CD14-positive monocyte (primary cell): ENCODE results near the gene DACT2. TPM values are rescaled to one million over a fixed set of nuclear protein-coding genes. Genes with fewer than 3 reads are reported as not detected.

Source experiments
- DNase-seq, 3 donors: peaks; one replicate each; pipeline ENCODE4 v3.0.0-alpha.2; 2011 to 2022
- H2AFZ ChIP-seq: 2 replicates; pipeline ENCODE4 v1.6.0; 2012; ENCODE audit warnings: mild to moderate bottlenecking, low read depth, low read length, inconsistent platforms; ENCODE audit not compliant: insufficient read depth, poor library complexity, severe bottlenecking
- H3K27ac ChIP-seq, 2 donors: 1 replicate in 1 of 2; 2 replicates in 1 of 2; pipeline ENCODE4 v1.5.1; 2012 to 2013; ENCODE audit warnings: low read length in 2 of 2, control low read depth in 1 of 2, inconsistent platforms in 1 of 2, low read depth in 1 of 2, mild to moderate bottlenecking in 1 of 2
- H3K27me3 ChIP-seq, 2 donors: one replicate each; pipeline versions ENCODE4 v1.6.0 to v1.6.1; 2011 to 2013; ENCODE audit warnings: low read length in 2 of 2; ENCODE audit not compliant: control insufficient read depth in 2 of 2, insufficient read depth in 2 of 2
- H3K36me3 ChIP-seq, 2 donors: replicated peaks in 1 of 2; 1 replicate in 1 of 2; 2 replicates in 1 of 2; pipeline versions ENCODE4 v1.5.1 to v1.6.1; 2012 to 2013; ENCODE audit warnings: low read length in 2 of 2, control low read depth in 1 of 2, inconsistent platforms in 1 of 2, mild to moderate bottlenecking in 1 of 2; ENCODE audit not compliant: insufficient read depth in 2 of 2, control insufficient read depth in 1 of 2
- H3K4me1 ChIP-seq, 2 donors: 1 replicate in 1 of 2; 2 replicates in 1 of 2; pipeline versions ENCODE4 v1.5.1 to v1.6.1; 2012 to 2013; ENCODE audit warnings: low read length in 2 of 2, control low read depth in 1 of 2, inconsistent platforms in 1 of 2, mild to moderate bottlenecking in 1 of 2, moderate library complexity in 1 of 2; ENCODE audit not compliant: insufficient read depth in 2 of 2, control insufficient read depth in 1 of 2
- H3K4me2 ChIP-seq: replicated peaks from 2 replicates; pipeline ENCODE3; 2012; ENCODE audit warnings: low read length, moderate library complexity, mild to moderate bottlenecking; ENCODE audit not compliant: poor library complexity, severe bottlenecking; ENCODE audit errors: extremely low read depth
- H3K4me3 ChIP-seq, 3 experiments: fragments of 200-600 bp in 1 of 3; sonication (generic) in 1 of 3; replicated peaks in 1 of 3; 1 replicate in 2 of 3; 2 replicates in 1 of 3; pipeline ENCODE4 v1.5.1; 2011 to 2013; ENCODE audit warnings: low read length in 3 of 3, mild to moderate bottlenecking in 3 of 3, control low read depth in 2 of 3, low read depth in 2 of 3, inconsistent platforms in 1 of 3, moderate library complexity in 1 of 3
- H3K79me2 ChIP-seq: 2 replicates; pipeline ENCODE4 v1.6.0; 2012; ENCODE audit warnings: mild to moderate bottlenecking, control low read depth, inconsistent platforms, low read length, moderate library complexity; ENCODE audit not compliant: insufficient read depth
- H3K9ac ChIP-seq: 2 replicates; pipeline ENCODE4 v1.6.0; 2017; ENCODE audit warnings: low read length, mild to moderate bottlenecking; ENCODE audit not compliant: insufficient read depth, poor library complexity, severe bottlenecking
- H3K9me3 ChIP-seq, 2 donors: replicated peaks in 1 of 2; 1 replicate in 1 of 2; 2 replicates in 1 of 2; pipeline versions ENCODE4 v1.5.1 to v1.6.1; 2012 to 2013; ENCODE audit warnings: low read length in 2 of 2, control low read depth in 1 of 2; ENCODE audit not compliant: control insufficient read depth in 1 of 2, insufficient read depth in 1 of 2
- H4K20me1 ChIP-seq: 2 replicates; pipeline ENCODE4 v1.6.0; 2012; ENCODE audit warnings: mild to moderate bottlenecking, low read length, control low read depth, moderate library complexity; ENCODE audit not compliant: insufficient read depth
- H3K27ac Mint-ChIP-seq, 7 donors: one replicate each; pipeline ENCODE4 v1.8.0; 2020; ENCODE audit warnings: mild to moderate bottlenecking in 7 of 7, mixed read lengths in 7 of 7, moderate library complexity in 6 of 7, inconsistent platforms in 2 of 7
- H3K27me3 Mint-ChIP-seq, 3 donors: one replicate each; pipeline ENCODE4 v1.8.0; 2021 to 2022; ENCODE audit warnings: low read depth in 3 of 3, mild to moderate bottlenecking in 3 of 3, mixed read lengths in 3 of 3, moderate library complexity in 3 of 3, inconsistent platforms in 1 of 3
- H3K36me3 Mint-ChIP-seq, 2 donors: one replicate each; pipeline ENCODE4 v1.8.0; 2020; ENCODE audit warnings: mixed read lengths in 2 of 2, inconsistent platforms in 1 of 2, mild to moderate bottlenecking in 1 of 2
- H3K4me1 Mint-ChIP-seq: one replicate; pipeline ENCODE4 v1.8.0; 2020; ENCODE audit warnings: mild to moderate bottlenecking, mixed read lengths
- H3K4me3 Mint-ChIP-seq, 2 donors: one replicate each; pipeline ENCODE4 v1.8.0; 2020; ENCODE audit warnings: mild to moderate bottlenecking in 2 of 2, mixed read lengths in 2 of 2, moderate library complexity in 1 of 2
- H3K9me3 Mint-ChIP-seq, 7 donors: one replicate each; pipeline ENCODE4 v1.8.0; 2020 to 2022; ENCODE audit warnings: mixed read lengths in 7 of 7, mild to moderate bottlenecking in 6 of 7, moderate library complexity in 6 of 7, inconsistent platforms in 2 of 7
- CTCF ChIP-seq: fragments of 200-600 bp; IDR thresholded peaks from one replicate; pipeline ENCODE4 v1.8.0; 2022; ENCODE audit warnings: antibody characterized with exemption, mild to moderate bottlenecking
- WGBS: methylation state at CpG from one replicate; pipeline ENCODE4 v1.1.5; 2013; ENCODE audit warnings: missing lambda C conversion rate; ENCODE audit not compliant: insufficient coverage; 5-methylcytosine and 5-hydroxymethylcytosine counted together
- intact Hi-C, 2 donors: fragments of 100-400 bp; cut with micrococcal nuclease; formaldehyde crosslinking; loops; one replicate each; pipeline versions ENCODE4 v1.15.0 to v1.15.1; 2023
- polyA plus RNA-seq, 3 donors: library from polyadenylated mRNA; depleted of rRNA in 1 of 3; unstranded in 2 of 3; stranded (reverse) in 1 of 3; fragments of 300-500 nt in 2 of 3; fragments of >200 nt in 1 of 3; fragmentation: Illumina TruSeq in 2 of 3; gene quantifications; 1 replicate in 2 of 3; 2 replicates in 1 of 3; pipeline ENCODE4 v1.2.3, GENCODE V29; 2012 to 2021

The DACT2 gene
- polyA plus RNA-seq, 3 donors = not detected

DNA sequence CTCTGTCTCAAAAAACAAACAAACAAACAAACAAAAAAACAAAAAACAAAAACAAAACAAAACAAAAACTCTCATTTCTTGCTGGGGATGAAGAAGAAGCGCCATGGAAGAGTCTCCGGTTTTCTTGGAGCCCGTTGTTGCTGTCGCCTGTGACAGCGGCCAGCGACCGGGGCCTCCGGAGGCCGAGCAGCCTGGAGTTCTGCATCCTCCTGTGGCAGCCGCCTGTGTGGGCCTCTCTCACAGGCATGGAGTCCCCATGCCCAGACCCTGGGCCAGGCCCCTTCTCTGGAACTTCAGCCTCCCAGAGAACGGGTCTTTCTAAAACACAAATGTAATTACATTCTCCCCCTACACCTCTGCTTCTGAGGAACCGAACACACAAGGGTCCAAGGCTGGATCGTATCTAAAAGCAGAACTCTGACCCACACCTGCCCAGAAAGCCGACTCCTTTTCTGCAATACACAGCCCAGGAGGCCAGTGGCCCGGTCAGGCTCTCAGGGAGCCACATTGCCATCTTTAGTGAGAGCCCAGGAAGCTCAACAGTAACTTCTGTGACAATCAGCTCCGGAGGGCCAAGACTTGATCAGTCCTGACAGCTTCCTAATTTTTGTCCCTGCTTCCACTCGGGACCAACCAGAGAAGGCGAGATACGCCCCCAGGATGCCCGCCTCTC lies 18.5 kb downstream of the DACT2 start:
- Mint-ChIP-seq H3K4me3 (no peak overlapping the region), H3K27ac (no peak overlapping the region), H3K4me1 (no peaks in the 10 kb centered on the region), H3K36me3 (no peaks in the 10 kb centered on the region), H3K27me3 (peaks cover 7 to 17% (median 13%) of the 10 kb centered on the region in 3 donors), H3K9me3 (peaks cover 0 to 2% (median 0%) of the 10 kb centered on the region in 7 donors)
- no peaks in the 10 kb centered on the region for H3K4me1 ChIP-seq
- no peak overlapping the region for H3K4me3 ChIP-seq
- no peaks in the 10 kb centered on the region for H3K36me3 ChIP-seq
- no peak for TF ChIP-seq CTCF
- no peak for DNase-seq
- no peaks in the 10 kb centered on the region for H3K9me3 ChIP-seq
- no peak overlapping the region for H2AFZ ChIP-seq
- no peaks in the 10 kb centered on the region for H3K79me2 ChIP-seq
- H3K9ac ChIP-seq = no peak overlapping the region
- no peak overlapping the region for H3K4me2 ChIP-seq
- intact Hi-C loops = no loop called here
- 78% methylated on average over 19 of the region's 20 CpGs for WGBS
- H4K20me1 ChIP-seq = no peaks in the 10 kb centered on the region
- no peak overlapping the region for H3K27ac ChIP-seq
- H3K27me3 ChIP-seq = no peaks in the 10 kb centered on the region

DNA sequence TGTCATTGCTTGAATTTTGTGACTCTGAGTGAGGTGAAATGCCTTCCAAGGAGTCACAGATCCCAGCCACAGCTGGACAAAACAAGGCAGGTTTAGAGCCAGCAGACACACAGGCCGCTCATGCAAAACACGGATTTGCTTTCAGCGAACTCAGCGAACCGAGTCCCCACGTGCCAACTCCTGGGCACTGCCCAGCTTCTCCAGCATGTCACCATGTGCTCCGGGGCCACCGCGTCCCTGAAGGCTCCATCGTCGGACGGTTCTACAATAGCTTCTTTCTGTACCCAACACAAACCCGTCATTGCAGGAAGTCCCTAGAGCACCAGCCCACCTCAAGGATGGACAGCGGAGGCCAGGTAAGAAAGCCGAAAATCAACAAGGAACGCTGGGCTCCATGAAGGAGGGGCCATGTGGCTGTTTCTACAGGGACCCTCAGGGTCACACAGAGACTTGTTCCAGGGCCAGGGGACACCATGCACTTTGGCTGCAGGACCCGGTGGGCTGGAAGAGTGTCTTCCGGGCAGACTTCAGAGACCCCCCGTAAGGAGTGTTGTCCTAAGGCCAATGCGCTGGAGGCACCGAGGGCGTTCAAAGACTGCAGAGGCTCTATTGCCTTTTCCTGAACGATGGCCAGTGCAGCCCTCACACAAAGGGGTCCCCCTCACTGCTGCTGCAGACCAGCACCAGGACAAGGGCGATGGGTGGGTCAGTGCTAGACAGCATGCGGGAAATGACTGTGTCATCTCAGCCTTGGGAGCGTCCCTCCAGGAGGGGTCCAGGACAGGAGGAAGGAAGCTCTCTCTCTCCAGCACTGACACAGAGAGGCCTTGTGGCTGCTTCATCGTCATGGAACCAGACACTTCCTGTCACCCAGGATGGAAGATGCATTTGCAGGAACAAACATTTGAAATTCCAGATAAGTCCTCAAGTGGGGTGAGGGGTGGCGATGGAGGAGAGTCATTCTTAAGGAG lies 19.8 kb downstream of the DACT2 start:
- H3K36me3 ChIP-seq = no peaks in the 10 kb centered on the region
- H3K79me2 ChIP-seq = no peaks in the 10 kb centered on the region
- intact Hi-C loops = no loop called here
- DNase-seq = no peak
- H3K4me3 ChIP-seq = no peak overlapping the region
- H3K27ac Mint-ChIP-seq = no peak overlapping the region
- no peak overlapping the region for H3K9ac ChIP-seq
- H3K36me3 Mint-ChIP-seq = no peaks in the 10 kb centered on the region
- H3K4me1 ChIP-seq = no peaks in the 10 kb centered on the region
- no peaks in the 10 kb centered on the region for H3K27me3 ChIP-seq
- H3K27ac ChIP-seq = no peak overlapping the region
- WGBS = 85% methylated on average over 24 of the region's 28 CpGs
- peaks cover 8 to 18% (median 11%) of the 10 kb centered on the region in 3 donors for H3K27me3 Mint-ChIP-seq
- H2AFZ ChIP-seq = no peak overlapping the region
- no peak overlapping the region for H3K4me2 ChIP-seq
- no peak overlapping the region for H3K4me3 Mint-ChIP-seq
- H3K4me1 Mint-ChIP-seq = no peaks in the 10 kb centered on the region
- H3K9me3 ChIP-seq = no peaks in the 10 kb centered on the region
- no peak for TF ChIP-seq CTCF
- no peaks in the 10 kb centered on the region for H4K20me1 ChIP-seq
- peaks cover 0 to 2% (median 0%) of the 10 kb centered on the region in 7 donors for H3K9me3 Mint-ChIP-seq
